GM10266 (cell line): Measurements from ENCODE around the gene ATP6V0D1.

Experiments used
- DNase-seq: peaks from one replicate; pipeline ENCODE4 v3.0.0; 2012; ENCODE audit errors: extremely low spot score
- TF ChIP-seq, protein P1 (sequence below): IDR thresholded peaks from 2 replicates; pipeline ENCODE4 v1.5.1; 2012; ENCODE audit warnings: mild to moderate bottlenecking, low read depth; ENCODE audit not compliant: control insufficient read depth, insufficient read depth; ENCODE audit errors: missing control alignments

Gene ATP6V0D1

DNA sequence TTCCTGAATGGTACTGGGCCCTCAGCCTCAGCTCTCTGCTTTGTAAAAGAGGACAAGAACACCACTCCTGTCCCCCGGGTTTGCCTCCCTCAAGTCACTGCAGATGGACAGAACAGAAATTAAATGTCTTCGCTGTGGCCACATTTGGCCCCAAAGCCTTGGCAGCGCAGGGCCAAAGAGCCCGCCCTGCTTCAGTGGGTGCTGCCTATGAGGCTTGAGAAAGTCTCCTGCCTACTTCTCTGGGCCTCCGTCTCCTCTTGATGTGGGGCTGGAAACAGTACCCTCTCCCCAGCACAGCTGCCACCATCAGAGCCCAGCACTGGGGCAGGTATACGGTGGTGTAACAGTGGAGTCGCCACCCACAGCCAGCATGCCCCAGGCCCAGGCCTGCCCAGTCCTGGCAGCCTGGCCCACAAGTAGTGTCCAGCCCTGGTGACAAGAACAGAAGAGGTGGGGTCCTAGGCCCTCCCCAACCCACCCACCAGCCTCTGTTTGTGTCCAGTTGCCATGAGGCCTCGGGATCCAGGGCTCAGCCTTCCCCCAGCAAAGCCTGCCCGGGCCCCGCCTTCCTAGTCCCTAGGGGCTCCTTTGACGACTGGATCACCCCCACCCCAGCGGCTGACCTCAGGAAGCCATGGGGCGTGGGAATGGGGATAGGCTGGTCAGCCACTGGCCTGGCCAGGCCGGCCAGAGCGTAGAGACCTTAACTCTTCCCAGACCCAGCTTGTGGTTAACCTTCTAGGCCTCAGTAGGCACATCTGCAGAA lies 83.7 kb downstream of the ATP6V0D1 start:
- DNase-seq = no peak

GRCh38 chr16:67396159-67397035 lies 84.6 kb downstream of the ATP6V0D1 start:
- DNase-seq = no peak

More for the DNA sequence above, 83.7 kb downstream of the ATP6V0D1 start:
- TF ChIP-seq, protein P1, sequence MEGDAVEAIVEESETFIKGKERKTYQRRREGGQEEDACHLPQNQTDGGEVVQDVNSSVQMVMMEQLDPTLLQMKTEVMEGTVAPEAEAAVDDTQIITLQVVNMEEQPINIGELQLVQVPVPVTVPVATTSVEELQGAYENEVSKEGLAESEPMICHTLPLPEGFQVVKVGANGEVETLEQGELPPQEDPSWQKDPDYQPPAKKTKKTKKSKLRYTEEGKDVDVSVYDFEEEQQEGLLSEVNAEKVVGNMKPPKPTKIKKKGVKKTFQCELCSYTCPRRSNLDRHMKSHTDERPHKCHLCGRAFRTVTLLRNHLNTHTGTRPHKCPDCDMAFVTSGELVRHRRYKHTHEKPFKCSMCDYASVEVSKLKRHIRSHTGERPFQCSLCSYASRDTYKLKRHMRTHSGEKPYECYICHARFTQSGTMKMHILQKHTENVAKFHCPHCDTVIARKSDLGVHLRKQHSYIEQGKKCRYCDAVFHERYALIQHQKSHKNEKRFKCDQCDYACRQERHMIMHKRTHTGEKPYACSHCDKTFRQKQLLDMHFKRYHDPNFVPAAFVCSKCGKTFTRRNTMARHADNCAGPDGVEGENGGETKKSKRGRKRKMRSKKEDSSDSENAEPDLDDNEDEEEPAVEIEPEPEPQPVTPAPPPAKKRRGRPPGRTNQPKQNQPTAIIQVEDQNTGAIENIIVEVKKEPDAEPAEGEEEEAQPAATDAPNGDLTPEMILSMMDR = no peak

DNA sequence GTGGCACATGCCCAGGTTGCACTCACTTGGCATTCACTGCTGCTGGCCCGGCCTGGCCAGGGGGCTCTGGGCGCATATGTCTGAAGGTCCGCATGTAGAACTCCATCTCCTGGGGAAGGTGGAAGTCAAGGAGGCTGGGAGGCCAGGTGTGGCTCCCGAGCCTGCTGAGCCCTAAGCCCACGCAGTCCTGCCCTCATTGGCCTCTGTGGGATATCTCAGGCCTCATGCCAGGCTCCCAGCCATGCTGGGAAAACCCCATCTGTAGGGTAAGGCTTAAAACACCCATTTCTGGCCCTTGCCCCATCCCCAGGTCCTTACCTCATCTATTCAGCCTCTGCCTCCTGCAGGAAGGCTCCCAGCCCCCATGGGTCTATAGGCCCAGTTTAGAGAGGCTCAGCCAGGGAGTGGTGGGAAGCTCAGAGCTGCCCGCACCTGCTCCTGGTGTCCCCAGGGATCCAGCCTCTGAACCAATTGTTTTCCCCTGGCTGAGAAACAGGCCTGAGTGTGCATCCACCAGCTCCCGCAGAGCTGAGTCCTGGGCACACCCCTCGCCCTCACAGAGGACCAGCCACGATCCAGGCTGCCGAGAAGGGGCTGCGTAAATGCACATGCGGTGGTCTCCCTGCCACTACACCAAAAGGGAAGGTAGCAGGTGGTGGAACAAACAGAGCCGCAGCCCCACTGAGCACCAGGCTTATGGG lies 85.3 kb downstream of the ATP6V0D1 start:
- no peak for DNase-seq
- TF ChIP-seq, protein P1 = no peak

More at GRCh38 chr16:67396159-67397035, 84.6 kb downstream of the ATP6V0D1 start:
- TF ChIP-seq, protein P1 = no peak

DNA sequence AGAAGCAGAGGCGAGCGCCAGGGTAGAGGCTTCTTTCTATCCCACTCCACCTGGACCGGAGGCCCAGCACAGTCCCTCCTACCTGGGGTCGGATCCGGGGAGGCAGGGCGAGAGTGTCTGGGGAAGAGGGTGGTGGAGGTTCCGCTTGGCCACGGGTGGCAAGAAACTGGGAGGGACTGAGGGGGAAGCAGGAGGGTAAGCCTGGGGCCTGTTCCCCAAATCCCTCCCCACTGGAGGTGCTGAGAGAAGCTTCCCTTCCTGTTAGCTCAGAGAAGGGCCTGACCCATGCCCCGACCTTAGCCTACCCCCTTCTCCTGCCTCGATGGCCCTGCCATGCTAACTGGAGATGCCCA lies 85.9 kb downstream of the ATP6V0D1 start:
- no peak for DNase-seq
- TF ChIP-seq, protein P1 = no peak

GRCh38 chr16:67394155-67395104 lies 86.5 kb downstream of the ATP6V0D1 start:
- TF ChIP-seq, protein P1 = no peak
- no peak for DNase-seq

GRCh38 chr16:67393788-67394154 lies 87.2 kb downstream of the ATP6V0D1 start:
- TF ChIP-seq, protein P1 = no peak
- DNase-seq = no peak
